ENCODE results near the gene LDLRAD4. TPM values are rescaled to one million over a fixed set of nuclear protein-coding genes. Genes with fewer than 3 reads are reported as not detected.

Gene LDLRAD4
- total and polyA plus RNA-seq, 2 experiments from 2014 or later: 0.73 to 1.9 TPM

DNA sequence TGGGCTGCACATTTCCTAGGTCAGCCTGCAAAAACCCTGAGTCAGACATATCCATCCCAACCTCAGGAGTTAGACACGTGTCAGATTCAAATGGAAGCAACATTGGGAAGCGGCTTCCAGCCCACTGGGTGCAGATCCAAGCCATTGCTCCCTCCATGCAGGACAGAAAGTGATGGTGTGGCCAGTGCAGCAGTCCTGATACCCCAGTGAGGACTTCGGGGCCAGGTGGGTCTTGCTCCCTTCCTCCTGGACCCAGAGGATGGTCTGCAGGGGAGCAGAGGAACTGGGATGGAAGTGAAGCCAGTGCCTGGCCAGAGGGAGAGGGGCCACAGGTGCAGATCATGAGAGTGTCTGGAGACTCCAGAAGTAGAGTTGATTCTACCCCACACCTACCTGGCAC lies 255.8 kb downstream of the LDLRAD4 start (continued):
- TF ChIP-seq, protein P1, sequence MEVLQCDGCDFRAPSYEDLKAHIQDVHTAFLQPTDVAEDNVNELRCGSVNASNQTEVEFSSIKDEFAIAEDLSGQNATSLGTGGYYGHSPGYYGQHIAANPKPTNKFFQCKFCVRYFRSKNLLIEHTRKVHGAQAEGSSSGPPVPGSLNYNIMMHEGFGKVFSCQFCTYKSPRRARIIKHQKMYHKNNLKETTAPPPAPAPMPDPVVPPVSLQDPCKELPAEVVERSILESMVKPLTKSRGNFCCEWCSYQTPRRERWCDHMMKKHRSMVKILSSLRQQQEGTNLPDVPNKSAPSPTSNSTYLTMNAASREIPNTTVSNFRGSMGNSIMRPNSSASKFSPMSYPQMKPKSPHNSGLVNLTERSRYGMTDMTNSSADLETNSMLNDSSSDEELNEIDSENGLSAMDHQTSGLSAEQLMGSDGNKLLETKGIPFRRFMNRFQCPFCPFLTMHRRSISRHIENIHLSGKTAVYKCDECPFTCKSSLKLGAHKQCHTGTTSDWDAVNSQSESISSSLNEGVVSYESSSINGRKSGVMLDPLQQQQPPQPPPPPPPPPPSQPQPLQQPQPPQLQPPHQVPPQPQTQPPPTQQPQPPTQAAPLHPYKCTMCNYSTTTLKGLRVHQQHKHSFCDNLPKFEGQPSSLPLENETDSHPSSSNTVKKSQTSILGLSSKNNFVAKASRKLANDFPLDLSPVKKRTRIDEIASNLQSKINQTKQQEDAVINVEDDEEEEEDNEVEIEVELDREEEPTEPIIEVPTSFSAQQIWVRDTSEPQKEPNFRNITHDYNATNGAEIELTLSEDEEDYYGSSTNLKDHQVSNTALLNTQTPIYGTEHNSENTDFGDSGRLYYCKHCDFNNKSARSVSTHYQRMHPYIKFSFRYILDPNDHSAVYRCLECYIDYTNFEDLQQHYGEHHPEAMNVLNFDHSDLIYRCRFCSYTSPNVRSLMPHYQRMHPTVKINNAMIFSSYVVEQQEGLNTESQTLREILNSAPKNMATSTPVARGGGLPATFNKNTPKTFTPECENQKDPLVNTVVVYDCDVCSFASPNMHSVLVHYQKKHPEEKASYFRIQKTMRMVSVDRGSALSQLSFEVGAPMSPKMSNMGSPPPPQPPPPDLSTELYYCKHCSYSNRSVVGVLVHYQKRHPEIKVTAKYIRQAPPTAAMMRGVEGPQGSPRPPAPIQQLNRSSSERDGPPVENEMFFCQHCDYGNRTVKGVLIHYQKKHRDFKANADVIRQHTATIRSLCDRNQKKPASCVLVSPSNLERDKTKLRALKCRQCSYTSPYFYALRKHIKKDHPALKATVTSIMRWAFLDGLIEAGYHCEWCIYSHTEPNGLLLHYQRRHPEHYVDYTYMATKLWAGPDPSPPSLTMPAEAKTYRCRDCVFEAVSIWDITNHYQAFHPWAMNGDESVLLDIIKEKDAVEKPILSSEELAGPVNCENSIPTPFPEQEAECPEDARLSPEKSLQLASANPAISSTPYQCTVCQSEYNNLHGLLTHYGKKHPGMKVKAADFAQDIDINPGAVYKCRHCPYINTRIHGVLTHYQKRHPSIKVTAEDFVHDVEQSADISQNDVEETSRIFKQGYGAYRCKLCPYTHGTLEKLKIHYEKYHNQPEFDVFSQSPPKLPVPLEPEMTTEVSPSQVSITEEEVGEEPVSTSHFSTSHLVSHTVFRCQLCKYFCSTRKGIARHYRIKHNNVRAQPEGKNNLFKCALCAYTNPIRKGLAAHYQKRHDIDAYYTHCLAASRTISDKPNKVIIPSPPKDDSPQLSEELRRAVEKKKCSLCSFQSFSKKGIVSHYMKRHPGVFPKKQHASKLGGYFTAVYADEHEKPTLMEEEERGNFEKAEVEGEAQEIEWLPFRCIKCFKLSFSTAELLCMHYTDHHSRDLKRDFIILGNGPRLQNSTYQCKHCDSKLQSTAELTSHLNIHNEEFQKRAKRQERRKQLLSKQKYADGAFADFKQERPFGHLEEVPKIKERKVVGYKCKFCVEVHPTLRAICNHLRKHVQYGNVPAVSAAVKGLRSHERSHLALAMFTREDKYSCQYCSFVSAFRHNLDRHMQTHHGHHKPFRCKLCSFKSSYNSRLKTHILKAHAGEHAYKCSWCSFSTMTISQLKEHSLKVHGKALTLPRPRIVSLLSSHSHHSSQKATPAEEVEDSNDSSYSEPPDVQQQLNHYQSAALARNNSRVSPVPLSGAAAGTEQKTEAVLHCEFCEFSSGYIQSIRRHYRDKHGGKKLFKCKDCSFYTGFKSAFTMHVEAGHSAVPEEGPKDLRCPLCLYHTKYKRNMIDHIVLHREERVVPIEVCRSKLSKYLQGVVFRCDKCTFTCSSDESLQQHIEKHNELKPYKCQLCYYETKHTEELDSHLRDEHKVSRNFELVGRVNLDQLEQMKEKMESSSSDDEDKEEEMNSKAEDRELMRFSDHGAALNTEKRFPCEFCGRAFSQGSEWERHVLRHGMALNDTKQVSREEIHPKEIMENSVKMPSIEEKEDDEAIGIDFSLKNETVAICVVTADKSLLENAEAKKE (CRISPR knock-in tag; IDR thresholded peaks at IDR 0.05): no peak

DNA sequence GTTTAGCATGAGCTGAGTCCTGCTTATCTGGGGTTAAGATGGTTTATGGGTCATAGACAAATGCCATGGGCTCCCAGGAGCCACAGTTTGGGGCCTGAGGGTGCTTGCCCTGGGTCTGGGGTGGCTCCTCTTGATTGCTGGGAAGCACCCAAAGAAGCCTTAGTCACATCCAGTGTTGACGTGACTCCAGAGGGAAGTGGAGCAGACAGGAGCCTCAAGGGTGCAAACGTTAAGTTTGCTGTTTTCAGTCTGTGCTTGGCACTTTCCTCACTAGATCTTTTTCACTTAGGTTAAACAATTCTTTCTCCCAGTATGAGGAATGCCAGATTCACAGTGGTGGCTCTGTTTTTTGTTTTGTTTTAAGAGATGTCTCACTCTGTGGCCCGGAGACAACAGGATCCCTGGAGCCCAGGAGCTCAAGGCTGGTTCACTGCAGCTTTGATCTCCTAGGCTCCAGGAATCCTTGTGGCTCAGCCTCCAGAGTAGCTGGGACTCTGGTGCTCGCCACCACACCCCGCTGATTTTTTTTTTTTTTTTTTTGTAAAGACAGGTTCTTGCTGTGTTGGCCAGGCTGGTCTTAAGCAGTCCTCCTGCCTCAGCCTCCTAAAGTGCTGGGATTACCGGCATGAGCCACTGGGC lies 256.5 kb downstream of the LDLRAD4 start:
- no peaks in the 10 kb centered on the region for H4K20me1 ChIP-seq (replicated peaks; ENCODE audit: insufficient read depth)
- H3K4me2 ChIP-seq: no peak overlapping the region
- H3K4me3 Mint-ChIP-seq: no peak overlapping the region
- H3K27me3 Mint-ChIP-seq (ENCODE audit: insufficient read depth, low read depth, poor library complexity): peaks cover 4% of the 10 kb centered on the region
- H3K4me3 ChIP-seq: no peak overlapping the region
- DNase-seq (ENCODE audit: low spot score): no peak
- H3K9me2 ChIP-seq (ENCODE audit: insufficient read depth): no peaks in the 10 kb centered on the region
- H3K4me1 Mint-ChIP-seq: peaks cover 15% of the 10 kb centered on the region
- no peak overlapping the region for H2AFZ ChIP-seq
- no peaks in the 10 kb centered on the region for H3K79me2 ChIP-seq (replicated peaks; ENCODE audit: insufficient read depth)
- H3K9me3 Mint-ChIP-seq: peaks cover 4% of the 10 kb centered on the region; the same call in 1 of the 3 replicates
- no peak overlapping the region for H3K27ac ChIP-seq (ENCODE audit: low read depth)
- H3K27me3 ChIP-seq (ENCODE audit: insufficient read depth): no peaks in the 10 kb centered on the region
- H3F3A ChIP-seq (replicated peaks; ENCODE audit: low read depth): no peaks in the 10 kb centered on the region
- no peaks in the 10 kb centered on the region for H3K36me3 ChIP-seq (ENCODE audit: insufficient read depth)
- ATAC-seq: no peak
- no peak overlapping the region for H3K27ac Mint-ChIP-seq
- H3K4me1 ChIP-seq (ENCODE audit: insufficient read depth): no peaks in the 10 kb centered on the region
- no peaks in the 10 kb centered on the region for H3K36me3 Mint-ChIP-seq (ENCODE audit: low read depth)
- TF ChIP-seq POLR2AphosphoS5 (IDR thresholded peaks at IDR 0.05; ENCODE audit: low read depth) (no peak), EZH2 (IDR thresholded peaks at IDR 0.05; ENCODE audit: low read depth, unreplicated experiment) (no peak), STAT1 (IDR thresholded peaks at IDR 0.05; ENCODE audit: unreplicated experiment) (no peak), CREB1 (CRISPR knock-in tag; IDR thresholded peaks at IDR 0.05; ENCODE audit: low read depth) (no peak), ZNF114 (CRISPR knock-in tag; IDR thresholded peaks at IDR 0.05) (no peak), EZH2phosphoT487 (IDR thresholded peaks at IDR 0.05; ENCODE audit: unreplicated experiment) (no peak)
- TF ChIP-seq, protein P2, sequence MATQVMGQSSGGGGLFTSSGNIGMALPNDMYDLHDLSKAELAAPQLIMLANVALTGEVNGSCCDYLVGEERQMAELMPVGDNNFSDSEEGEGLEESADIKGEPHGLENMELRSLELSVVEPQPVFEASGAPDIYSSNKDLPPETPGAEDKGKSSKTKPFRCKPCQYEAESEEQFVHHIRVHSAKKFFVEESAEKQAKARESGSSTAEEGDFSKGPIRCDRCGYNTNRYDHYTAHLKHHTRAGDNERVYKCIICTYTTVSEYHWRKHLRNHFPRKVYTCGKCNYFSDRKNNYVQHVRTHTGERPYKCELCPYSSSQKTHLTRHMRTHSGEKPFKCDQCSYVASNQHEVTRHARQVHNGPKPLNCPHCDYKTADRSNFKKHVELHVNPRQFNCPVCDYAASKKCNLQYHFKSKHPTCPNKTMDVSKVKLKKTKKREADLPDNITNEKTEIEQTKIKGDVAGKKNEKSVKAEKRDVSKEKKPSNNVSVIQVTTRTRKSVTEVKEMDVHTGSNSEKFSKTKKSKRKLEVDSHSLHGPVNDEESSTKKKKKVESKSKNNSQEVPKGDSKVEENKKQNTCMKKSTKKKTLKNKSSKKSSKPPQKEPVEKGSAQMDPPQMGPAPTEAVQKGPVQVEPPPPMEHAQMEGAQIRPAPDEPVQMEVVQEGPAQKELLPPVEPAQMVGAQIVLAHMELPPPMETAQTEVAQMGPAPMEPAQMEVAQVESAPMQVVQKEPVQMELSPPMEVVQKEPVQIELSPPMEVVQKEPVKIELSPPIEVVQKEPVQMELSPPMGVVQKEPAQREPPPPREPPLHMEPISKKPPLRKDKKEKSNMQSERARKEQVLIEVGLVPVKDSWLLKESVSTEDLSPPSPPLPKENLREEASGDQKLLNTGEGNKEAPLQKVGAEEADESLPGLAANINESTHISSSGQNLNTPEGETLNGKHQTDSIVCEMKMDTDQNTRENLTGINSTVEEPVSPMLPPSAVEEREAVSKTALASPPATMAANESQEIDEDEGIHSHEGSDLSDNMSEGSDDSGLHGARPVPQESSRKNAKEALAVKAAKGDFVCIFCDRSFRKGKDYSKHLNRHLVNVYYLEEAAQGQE (IDR thresholded peaks at IDR 0.05; ENCODE audit: unreplicated experiment): no peak
- TF ChIP-seq, protein P3, sequence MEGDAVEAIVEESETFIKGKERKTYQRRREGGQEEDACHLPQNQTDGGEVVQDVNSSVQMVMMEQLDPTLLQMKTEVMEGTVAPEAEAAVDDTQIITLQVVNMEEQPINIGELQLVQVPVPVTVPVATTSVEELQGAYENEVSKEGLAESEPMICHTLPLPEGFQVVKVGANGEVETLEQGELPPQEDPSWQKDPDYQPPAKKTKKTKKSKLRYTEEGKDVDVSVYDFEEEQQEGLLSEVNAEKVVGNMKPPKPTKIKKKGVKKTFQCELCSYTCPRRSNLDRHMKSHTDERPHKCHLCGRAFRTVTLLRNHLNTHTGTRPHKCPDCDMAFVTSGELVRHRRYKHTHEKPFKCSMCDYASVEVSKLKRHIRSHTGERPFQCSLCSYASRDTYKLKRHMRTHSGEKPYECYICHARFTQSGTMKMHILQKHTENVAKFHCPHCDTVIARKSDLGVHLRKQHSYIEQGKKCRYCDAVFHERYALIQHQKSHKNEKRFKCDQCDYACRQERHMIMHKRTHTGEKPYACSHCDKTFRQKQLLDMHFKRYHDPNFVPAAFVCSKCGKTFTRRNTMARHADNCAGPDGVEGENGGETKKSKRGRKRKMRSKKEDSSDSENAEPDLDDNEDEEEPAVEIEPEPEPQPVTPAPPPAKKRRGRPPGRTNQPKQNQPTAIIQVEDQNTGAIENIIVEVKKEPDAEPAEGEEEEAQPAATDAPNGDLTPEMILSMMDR (conservative IDR thresholded peaks at IDR 0.05; ENCODE audit: low read depth in 2 of 2): no peak

All from GM23338 (cell line).